H9 (cell line): Measurements from ENCODE around the gene PFKL. TPM values are rescaled to one million over a fixed set of nuclear protein-coding genes. Genes with fewer than 3 reads are reported as not detected.
A peak's percentile ranks its signal among the peaks of the same experiment; 100 is the strongest.

Source experiments
- DNase-seq: peaks from one replicate; pipeline ENCODE4 v3.0.0-alpha.2; 2017
- H2AFZ ChIP-seq: one replicate; pipeline ENCODE4 v1.6.1; 2013; ENCODE audit warnings: mild to moderate bottlenecking, low read length, control low read depth, moderate library complexity
- H2AK5ac ChIP-seq: 2 replicates; pipeline ENCODE4 v1.6.1; 2013; ENCODE audit warnings: low read length, control low read depth, mixed read lengths; ENCODE audit not compliant: insufficient read length
- H2BK120ac ChIP-seq: one replicate; pipeline ENCODE4 v1.6.1; 2013; ENCODE audit warnings: low read depth, mild to moderate bottlenecking, low read length, control low read depth, inconsistent platforms; ENCODE audit not compliant: poor library complexity, severe bottlenecking
- H2BK12ac ChIP-seq: 2 replicates; pipeline ENCODE4 v1.6.1; 2013; ENCODE audit warnings: low read length, control low read depth, mixed read lengths, low read depth; ENCODE audit not compliant: insufficient read length
- H2BK15ac ChIP-seq: 2 replicates; pipeline ENCODE4 v1.6.1; 2013; ENCODE audit warnings: low read depth, low read length, control low read depth
- H2BK20ac ChIP-seq: one replicate; pipeline ENCODE4 v1.6.1; 2013; ENCODE audit warnings: low read depth, mild to moderate bottlenecking, low read length, control low read depth, inconsistent platforms; ENCODE audit not compliant: poor library complexity, severe bottlenecking
- H2BK5ac ChIP-seq: 2 replicates; pipeline ENCODE4 v1.6.1; 2013; ENCODE audit warnings: low read length, control low read depth, mixed read lengths; ENCODE audit not compliant: insufficient read length
- H3K14ac ChIP-seq: 2 replicates; pipeline ENCODE4 v1.6.1; 2013; ENCODE audit warnings: low read length, control low read depth; ENCODE audit not compliant: insufficient read depth
- H3K18ac ChIP-seq: 2 replicates; pipeline ENCODE4 v1.6.1; 2013; ENCODE audit warnings: low read depth, mild to moderate bottlenecking, mixed read lengths, low read length, control low read depth; ENCODE audit not compliant: insufficient read length
- H3K23ac ChIP-seq: 2 replicates; pipeline ENCODE4 v1.6.1; 2013; ENCODE audit warnings: low read length, control low read depth, mixed read lengths, low read depth; ENCODE audit not compliant: insufficient read length
- H3K23me2 ChIP-seq: 2 replicates; pipeline ENCODE4 v1.6.1; 2013; ENCODE audit warnings: low read depth, mild to moderate bottlenecking, mixed read lengths, low read length, control low read depth; ENCODE audit not compliant: insufficient read length, poor library complexity, severe bottlenecking
- H3K27ac ChIP-seq: 2 replicates; pipeline ENCODE4 v1.5.1; 2013; ENCODE audit warnings: low read length, control low read depth, mixed read lengths, low read depth; ENCODE audit not compliant: insufficient read length
- H3K27me3 ChIP-seq: 2 replicates; pipeline ENCODE4 v1.6.1; 2013; ENCODE audit warnings: low read length, control low read depth, inconsistent platforms; ENCODE audit not compliant: insufficient read depth
- H3K4ac ChIP-seq: 2 replicates; pipeline ENCODE4 v1.6.1; 2013; ENCODE audit warnings: low read depth, mild to moderate bottlenecking, control low read depth, inconsistent platforms, low read length, moderate library complexity
- H3K4me1 ChIP-seq: 2 replicates; pipeline ENCODE4 v1.6.1; 2013; ENCODE audit warnings: low read length, control low read depth, inconsistent platforms; ENCODE audit not compliant: insufficient read depth
- H3K4me2 ChIP-seq: 2 replicates; pipeline ENCODE4 v1.6.1; 2013; ENCODE audit warnings: low read length, control low read depth, mixed read lengths; ENCODE audit not compliant: insufficient read length, insufficient read depth
- H3K56ac ChIP-seq: 2 replicates; pipeline ENCODE4 v1.6.1; 2013; ENCODE audit warnings: low read depth, mild to moderate bottlenecking, mixed read lengths, low read length, control low read depth; ENCODE audit not compliant: insufficient read length
- H3K79me1 ChIP-seq: 2 replicates; pipeline ENCODE4 v1.6.1; 2013; ENCODE audit warnings: low read depth, mild to moderate bottlenecking, moderate library complexity, low read length, control low read depth, inconsistent platforms; ENCODE audit not compliant: insufficient read depth, poor library complexity, severe bottlenecking
- H3K79me2 ChIP-seq: 2 replicates; pipeline ENCODE4 v1.6.1; 2013; ENCODE audit warnings: low read length, control low read depth, inconsistent platforms; ENCODE audit not compliant: insufficient read depth
- H3K9ac ChIP-seq: 2 replicates; pipeline ENCODE4 v1.6.1; 2013; ENCODE audit warnings: low read length, control low read depth, mixed read lengths; ENCODE audit not compliant: insufficient read length; ENCODE audit errors: extremely low read depth
- H3K9me3 ChIP-seq: one replicate; pipeline ENCODE4 v1.6.1; 2013; ENCODE audit warnings: low read depth, low read length, inconsistent platforms; ENCODE audit not compliant: control insufficient read depth
- H3T11ph ChIP-seq: one replicate; pipeline ENCODE4 v1.6.1; 2013; ENCODE audit warnings: mild to moderate bottlenecking, low read length, control low read depth, inconsistent platforms
- H4K20me1 ChIP-seq: one replicate; pipeline ENCODE4 v1.6.1; 2013; ENCODE audit not compliant: control insufficient read depth, insufficient read length, insufficient read depth
- H4K5ac ChIP-seq: 2 replicates; pipeline ENCODE4 v1.6.1; 2013; ENCODE audit warnings: low read depth, mild to moderate bottlenecking, mixed read lengths, low read length, control low read depth; ENCODE audit not compliant: insufficient read length
- H4K8ac ChIP-seq: replicated peaks from 2 replicates; pipeline ENCODE4 v1.6.1; 2013; ENCODE audit warnings: low read length, control low read depth, mixed read lengths, low read depth; ENCODE audit not compliant: insufficient read length
- H4K91ac ChIP-seq: 2 replicates; pipeline ENCODE4 v1.6.1; 2013; ENCODE audit warnings: low read depth, mild to moderate bottlenecking, moderate library complexity, mixed read lengths, low read length, control low read depth; ENCODE audit not compliant: insufficient read length
- H3K27ac Mint-ChIP-seq, 3 experiments: 2 replicates in 2 of 3; 3 replicates in 1 of 3; pipeline ENCODE4 v1.8.0; 2020 to 2021; ENCODE audit warnings: mixed read lengths in 3 of 3, mild to moderate bottlenecking in 1 of 3, moderate library complexity in 1 of 3
- H3K27me3 Mint-ChIP-seq: 2 replicates; pipeline ENCODE4 v1.8.0; 2021; ENCODE audit warnings: low read depth, mild to moderate bottlenecking, moderate library complexity, mixed read lengths
- H3K36me3 Mint-ChIP-seq, 3 experiments: 2 replicates in 2 of 3; 3 replicates in 1 of 3; pipeline ENCODE4 v1.8.0; 2020 to 2021; ENCODE audit warnings: low read depth in 3 of 3, mixed read lengths in 3 of 3; ENCODE audit not compliant: insufficient read depth in 1 of 3
- H3K4me1 Mint-ChIP-seq, 2 experiments: 2 replicates each; pipeline ENCODE4 v1.8.0; 2020; ENCODE audit warnings: mixed read lengths in 2 of 2
- H3K4me3 Mint-ChIP-seq, 2 experiments: 2 replicates in 1 of 2; 3 replicates in 1 of 2; pipeline ENCODE4 v1.8.0; 2020 to 2021; ENCODE audit warnings: mild to moderate bottlenecking in 2 of 2, mixed read lengths in 2 of 2, moderate library complexity in 1 of 2
- H3K9me3 Mint-ChIP-seq, 2 experiments: 2 replicates in 1 of 2; 3 replicates in 1 of 2; pipeline ENCODE4 v1.8.0; 2020; ENCODE audit warnings: mild to moderate bottlenecking in 2 of 2, mixed read lengths in 2 of 2, moderate library complexity in 1 of 2
- WGBS: extraction: QIAGEN DNeasy Blood & Tissue Kit; methylation state at CpG from one replicate; pipeline ENCODE4 v1.1.7; 2013; ENCODE audit warnings: missing lambda C conversion rate, low lambda C conversion rate, mixed read lengths; ENCODE audit not compliant: insufficient read length; ENCODE audit errors: extremely low coverage; 5-methylcytosine and 5-hydroxymethylcytosine counted together
- total RNA-seq: library from RNA; stranded (reverse); gene quantifications from 2 replicates; pipeline ENCODE4 v1.2.1, GENCODE V29; 2021
- TF ChIP-seq, protein P1 (sequence below): fragments of 200-600 bp; sonication (generic); conservative IDR thresholded peaks from 3 replicates; pipeline ENCODE4 v1.8.0; 2021; ENCODE audit warnings: antibody characterized with exemption, mild to moderate bottlenecking

The PFKL gene
- total RNA-seq, 1 experiment from 2014 or later, result 107 TPM

DNA sequence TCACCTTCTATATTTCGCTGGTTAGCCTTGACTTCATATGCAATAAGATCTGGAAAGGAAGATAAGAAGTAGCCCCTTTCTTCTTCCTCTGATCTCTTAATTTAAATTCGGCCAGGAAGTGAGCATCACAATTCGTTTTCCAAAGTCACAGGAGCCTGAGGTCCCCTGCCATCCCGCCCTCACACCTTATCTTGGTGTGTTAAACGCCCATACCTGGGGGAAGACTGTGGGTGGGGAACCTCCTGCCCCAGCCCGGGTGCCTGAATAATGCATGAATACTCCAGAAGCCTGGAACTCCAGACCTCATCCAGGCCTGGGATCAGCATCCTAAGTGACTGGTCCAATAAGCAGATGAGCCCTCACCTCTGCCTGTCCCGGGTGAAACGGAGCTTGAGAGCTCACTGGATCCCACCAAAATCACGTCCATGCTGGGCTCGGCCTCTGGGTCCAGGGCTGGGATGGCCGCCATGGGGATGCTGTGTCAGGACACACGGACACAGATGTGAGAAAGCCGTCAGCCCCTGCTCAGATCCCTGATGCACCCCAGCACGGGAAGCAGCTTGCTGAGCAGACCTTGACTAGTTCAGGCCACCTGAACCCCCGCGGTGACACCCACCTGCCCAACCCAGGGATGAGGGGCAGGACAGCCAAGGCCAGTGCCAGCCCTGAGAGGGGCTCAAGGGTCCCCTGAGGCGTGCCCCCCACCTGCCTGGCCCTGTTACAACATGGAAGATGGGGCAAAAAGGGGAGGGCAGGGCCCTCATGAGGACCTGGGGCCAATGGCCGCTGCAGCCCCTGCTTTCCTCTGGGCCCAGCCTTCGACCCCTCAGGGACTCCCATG lies 38.8 kb upstream of the PFKL start:
- H3K4me1 Mint-ChIP-seq, result peaks cover 5 to 6% of the 10 kb centered on the region in 2 experiments
- WGBS, result no CpG with 5 or more reads among the region's 19 CpGs

More for the DNA sequence above, 38.8 kb upstream of the PFKL start:
- Histone ChIP-seq H3K14ac (no peak overlapping the region; the same call in 1 of the 2 replicates), H4K5ac (no peak overlapping the region), H3K4ac (no peak overlapping the region), H3K9ac (no peak overlapping the region), H3K9me3 (no peaks in the 10 kb centered on the region), H2BK20ac (no peak overlapping the region), H3T11ph (no peak overlapping the region), H2AFZ (no peak overlapping the region), H2BK5ac (no peak overlapping the region), H3K27ac (no peak overlapping the region), H2AK5ac (no peak overlapping the region), H3K79me2 (no peaks in the 10 kb centered on the region), H4K91ac (no peak overlapping the region), H3K18ac (no peak overlapping the region), H3K79me1 (no peaks in the 10 kb centered on the region), H3K23ac (no peak overlapping the region), H3K27me3 (no peaks in the 10 kb centered on the region), H3K4me2 (no peak overlapping the region), H2BK120ac (no peak overlapping the region), H3K4me1 (no peaks in the 10 kb centered on the region; the same call in 1 of the 2 replicates), H3K56ac (no peak overlapping the region), H2BK12ac (no peak overlapping the region), H4K8ac (no peak overlapping the region), H4K20me1 (no peaks in the 10 kb centered on the region), H2BK15ac (peak overlapping the region; percentile 43; the same call in 1 of the 2 replicates), H3K23me2 (no peaks in the 10 kb centered on the region)
- no peak overlapping the region for H3K27ac Mint-ChIP-seq
- H3K9me3 Mint-ChIP-seq, result no peaks in the 10 kb centered on the region
- no peak overlapping the region for H3K4me3 Mint-ChIP-seq
- H3K27me3 Mint-ChIP-seq, result peaks cover 10% of the 10 kb centered on the region
- DNase-seq, result no peak
- H3K36me3 Mint-ChIP-seq, result no peaks in the 10 kb centered on the region; a peak in 1 of 7 replicates
- TF ChIP-seq, protein P1, sequence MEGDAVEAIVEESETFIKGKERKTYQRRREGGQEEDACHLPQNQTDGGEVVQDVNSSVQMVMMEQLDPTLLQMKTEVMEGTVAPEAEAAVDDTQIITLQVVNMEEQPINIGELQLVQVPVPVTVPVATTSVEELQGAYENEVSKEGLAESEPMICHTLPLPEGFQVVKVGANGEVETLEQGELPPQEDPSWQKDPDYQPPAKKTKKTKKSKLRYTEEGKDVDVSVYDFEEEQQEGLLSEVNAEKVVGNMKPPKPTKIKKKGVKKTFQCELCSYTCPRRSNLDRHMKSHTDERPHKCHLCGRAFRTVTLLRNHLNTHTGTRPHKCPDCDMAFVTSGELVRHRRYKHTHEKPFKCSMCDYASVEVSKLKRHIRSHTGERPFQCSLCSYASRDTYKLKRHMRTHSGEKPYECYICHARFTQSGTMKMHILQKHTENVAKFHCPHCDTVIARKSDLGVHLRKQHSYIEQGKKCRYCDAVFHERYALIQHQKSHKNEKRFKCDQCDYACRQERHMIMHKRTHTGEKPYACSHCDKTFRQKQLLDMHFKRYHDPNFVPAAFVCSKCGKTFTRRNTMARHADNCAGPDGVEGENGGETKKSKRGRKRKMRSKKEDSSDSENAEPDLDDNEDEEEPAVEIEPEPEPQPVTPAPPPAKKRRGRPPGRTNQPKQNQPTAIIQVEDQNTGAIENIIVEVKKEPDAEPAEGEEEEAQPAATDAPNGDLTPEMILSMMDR, result no peak
